GM19043 (cell line): Measurements from ENCODE around the gene PRDM11.

Experiments used
- ATAC-seq: cut with Tn5 transposase; IDR thresholded peaks from one replicate; pipeline ENCODE4 v1.9.1; 2021; ENCODE audit warnings: low read depth; ENCODE audit not compliant: unreplicated experiment

The PRDM11 gene

DNA sequence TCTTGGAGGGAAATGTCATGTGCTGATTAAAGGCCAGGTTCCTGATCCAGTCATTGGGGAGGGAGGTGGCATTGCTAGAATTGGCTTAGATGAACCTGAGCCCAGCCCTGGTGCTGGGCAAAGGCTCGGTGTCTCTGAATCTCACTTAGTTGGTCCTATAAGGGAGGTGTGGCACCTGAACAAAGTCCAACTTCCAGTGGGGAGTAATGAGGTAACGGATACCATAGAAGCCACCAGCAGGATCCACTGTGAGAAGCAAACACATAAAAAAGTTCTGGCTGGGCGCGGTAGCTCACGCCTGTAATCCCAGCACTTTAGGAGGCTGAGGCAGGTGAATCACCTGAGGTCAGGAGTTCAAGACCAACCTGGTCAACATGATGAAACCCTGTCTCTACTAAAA, 26.6 kb downstream of the PRDM11 start:
- no peak for ATAC-seq

DNA sequence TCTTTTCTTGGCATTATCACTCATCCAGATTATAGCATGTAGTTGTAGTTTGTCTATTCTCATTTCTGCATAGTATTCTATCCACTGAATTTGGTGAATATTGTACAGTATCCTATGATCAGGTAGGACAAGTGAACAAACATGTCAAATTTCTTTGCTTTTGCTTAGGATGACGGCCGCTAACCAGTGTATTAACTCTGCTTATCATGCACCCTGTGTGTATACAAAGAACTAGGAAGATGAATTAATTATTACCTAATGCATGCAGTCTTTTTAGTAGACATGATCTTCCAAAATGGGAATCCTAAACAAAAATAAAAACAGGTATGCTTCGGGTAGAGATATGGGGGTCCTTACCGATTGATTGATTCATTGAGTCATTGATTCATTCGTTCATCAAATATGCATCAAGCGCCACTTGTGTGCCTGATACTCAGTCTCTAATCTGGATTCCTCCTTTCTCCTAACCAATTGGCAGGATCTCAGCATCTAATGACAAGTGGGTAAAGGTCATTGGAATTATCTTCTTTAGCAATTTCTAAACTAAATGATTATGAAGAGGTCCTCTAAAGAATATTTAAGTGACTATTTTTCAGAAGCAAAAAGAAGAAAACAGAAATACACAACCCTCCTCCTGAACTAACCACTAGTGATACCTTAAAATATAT, 27.9 kb downstream of the PRDM11 start:
- no peak for ATAC-seq

DNA sequence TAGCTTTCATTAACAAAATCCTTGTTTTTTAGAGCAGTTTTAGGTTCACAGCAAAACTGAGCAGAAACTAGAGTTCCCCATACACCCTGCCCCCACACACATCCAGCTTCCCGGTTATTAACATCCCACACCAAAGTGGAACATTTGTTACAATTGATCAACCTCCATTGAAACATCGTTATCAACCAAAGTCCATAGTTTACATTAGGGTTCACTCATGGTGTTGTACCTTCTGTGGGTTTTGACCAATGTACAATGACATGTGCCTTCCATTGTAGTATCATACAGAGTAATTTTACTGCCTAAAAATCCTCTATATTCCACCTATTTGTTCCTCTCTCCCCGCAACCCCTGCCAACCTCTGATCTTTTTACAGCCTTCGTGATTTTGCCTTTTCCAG, 28.5 kb downstream of the PRDM11 start:
- ATAC-seq = no peak

DNA sequence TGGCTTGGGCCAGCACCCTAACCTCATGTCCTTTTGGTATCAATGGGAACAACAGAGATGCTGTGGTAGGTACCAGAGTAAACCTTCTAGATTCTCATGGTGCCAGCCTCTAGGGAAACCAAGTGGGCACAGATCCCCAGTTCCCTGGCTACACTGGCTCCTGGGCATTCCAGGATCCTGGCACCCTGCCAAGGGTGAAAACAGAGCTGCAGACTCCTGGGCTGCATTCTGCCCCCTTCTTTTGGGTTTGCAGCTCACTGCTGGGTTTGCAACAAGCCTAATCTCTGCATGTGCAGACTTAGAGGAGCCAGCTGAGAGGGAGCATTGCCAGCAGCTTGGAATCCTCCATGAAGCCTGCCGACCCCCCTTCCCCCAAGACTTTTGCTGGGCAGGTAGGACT, 30.6 kb downstream of the PRDM11 start:
- ATAC-seq = no peak

DNA sequence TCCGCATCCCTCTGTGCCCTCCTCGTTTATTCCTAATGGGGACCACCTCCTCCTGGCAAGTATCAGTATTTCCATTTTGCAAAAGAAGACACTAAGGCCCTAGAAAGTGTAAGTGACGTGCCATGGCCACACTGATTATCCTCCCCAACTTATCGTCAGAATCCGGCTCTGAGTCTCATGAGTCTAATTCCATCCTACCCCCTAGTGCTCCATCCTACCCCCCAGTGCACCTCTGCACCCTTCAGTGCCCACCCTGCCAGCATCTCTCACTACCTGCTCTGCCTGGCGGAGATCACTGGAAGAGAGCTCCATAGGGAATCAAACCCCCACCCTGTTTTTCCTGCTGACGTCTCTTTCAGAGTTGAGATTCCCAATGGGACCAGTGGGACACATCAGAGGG, 31.8 kb downstream of the PRDM11 start:
- ATAC-seq = no peak

DNA sequence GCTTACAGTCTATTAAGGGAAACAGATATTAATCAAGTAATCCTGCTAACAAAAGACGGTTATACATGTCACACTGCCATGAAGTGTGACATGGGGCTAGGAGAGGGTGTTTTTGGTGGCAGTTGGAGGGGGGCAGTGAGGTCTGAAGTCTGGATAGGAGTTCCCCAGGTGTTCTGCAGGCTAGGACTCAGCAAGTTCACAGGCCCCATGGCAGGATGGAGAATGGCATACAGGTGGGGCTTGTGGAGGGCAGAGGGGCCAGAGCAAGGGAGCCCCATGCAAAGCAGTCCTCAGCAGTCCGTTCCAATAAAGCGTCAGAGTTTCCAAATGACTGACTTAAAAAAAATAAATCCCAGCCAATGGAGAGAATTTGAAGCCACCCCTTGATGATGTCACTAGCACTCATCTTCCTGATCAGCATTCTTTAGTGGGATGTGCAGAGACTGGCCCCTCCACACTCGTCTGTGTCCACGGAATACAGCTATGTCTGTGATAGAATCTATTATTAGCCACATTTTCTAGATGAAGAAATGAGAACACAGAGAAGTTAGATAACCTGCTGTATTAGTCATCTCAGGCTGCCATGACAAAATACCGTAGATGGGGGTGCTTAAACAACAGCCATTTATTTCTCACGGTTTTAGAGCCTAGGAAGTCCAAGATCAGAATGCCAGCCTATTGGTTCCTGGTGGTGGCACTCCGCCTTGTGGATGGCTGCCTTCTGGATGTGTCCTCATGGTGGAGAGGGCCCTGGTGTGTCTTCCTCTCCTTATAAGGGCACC, 32.6 kb downstream of the PRDM11 start:
- no peak for ATAC-seq

DNA sequence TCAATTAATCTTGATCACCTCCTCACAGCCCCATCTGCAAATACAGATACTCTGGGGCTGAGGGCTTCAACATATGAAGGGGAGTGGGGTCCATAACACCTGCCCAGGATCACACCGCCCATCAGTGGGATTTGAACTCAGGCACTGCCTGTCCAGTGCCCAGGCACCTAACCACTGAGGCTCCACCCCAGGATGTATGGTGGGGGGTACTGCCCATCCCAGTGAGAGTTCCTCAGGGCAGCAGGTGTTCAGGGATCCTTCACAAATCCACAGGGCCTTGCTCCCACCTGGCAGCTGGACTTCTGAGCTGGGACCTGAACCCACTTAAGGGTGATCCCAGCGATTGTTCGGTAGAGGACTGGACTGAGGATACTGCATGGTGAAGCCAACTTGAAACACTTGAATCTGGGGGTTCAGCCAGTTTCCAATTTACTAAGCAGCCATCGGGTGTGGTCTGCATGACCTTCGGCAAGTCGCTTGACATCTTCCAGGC, 33.3 kb downstream of the PRDM11 start:
- ATAC-seq = no peak

DNA sequence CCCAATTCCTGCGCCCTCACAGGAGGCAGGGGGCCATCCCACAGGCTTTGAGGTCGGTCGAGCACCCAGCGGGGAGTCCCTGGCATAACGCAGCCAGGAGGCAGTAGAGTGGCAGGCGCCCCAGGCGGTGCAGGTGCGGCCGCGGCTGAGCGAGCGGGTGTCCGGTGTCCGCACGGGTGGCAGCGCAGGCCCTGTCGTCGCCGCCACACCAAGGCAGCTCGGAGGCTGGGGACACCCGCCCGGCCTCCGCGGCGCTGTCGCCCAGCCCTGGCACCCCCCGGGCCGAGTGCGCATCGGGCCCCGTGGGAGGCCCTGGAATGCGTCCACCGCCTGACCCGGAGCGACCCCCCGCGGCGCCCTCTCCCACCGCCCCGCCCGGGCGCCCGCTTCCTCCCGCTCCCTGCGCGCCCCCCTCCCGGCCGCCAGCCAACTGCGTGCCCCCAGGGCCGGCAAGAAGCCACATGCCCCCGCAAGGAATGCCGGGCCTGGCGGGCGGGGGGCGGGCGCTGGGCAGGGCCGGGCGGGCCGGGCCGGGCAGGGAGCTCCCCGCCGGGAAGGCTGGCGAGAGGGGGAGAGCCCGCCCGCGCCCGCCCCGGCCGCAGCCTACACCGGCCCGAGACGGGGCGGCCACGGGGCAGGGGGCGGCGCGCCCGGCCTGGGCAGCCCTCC, 33.9 kb downstream of the PRDM11 start:
- no peak for ATAC-seq

DNA sequence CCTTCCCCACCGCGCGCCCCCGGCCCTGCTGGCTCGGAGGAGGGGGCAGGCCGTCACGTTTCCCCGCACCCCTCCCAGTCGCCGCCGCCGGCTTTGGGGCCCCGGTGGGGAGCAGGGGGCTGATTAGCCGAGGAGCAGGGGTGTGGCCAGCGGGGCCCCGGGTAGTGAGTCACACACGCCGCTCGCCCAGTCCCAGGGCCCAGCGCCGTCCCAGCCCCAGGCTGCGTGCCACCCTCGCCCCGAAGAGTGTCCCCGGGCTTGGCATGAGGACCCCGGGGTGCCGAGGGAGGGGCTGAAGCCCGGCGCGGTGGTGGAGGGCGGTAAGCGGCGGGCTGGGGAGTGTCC, 34.4 kb downstream of the PRDM11 start:
- ATAC-seq = no peak

DNA sequence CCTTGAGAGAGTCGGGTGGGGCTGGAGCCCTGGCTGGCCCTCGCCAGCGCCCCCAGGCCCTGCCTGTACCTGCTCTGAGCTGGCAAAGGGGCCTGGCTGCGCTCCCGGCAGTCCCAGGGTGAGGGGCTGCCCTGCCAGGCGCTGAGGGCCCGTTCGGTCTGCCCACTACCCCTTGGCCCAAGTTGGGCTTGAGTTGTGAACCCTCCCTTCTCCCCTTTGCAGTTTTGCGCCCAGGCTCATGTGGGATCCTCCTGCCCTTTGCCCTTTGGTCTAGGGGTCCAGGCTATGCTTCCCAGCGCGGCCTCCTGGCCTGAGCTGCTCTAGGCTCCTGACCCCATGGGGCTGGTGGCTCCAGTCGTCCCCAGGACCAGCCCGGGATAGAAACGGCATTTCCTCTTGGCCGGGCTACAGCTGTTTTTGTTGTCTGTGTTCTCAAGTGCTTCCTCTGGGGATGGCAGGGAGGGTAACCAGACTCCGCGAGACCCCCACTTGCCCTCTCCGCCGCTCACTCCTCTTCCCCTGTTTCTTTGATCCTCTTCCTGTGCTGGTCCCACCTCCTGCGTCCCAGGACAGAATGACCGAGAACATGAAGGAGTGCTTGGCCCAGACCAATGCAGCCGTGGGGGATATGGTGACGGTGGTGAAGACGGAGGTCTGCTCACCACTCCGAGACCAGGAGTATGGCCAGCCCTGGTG, 34.9 kb downstream of the PRDM11 start:
- no peak for ATAC-seq

DNA sequence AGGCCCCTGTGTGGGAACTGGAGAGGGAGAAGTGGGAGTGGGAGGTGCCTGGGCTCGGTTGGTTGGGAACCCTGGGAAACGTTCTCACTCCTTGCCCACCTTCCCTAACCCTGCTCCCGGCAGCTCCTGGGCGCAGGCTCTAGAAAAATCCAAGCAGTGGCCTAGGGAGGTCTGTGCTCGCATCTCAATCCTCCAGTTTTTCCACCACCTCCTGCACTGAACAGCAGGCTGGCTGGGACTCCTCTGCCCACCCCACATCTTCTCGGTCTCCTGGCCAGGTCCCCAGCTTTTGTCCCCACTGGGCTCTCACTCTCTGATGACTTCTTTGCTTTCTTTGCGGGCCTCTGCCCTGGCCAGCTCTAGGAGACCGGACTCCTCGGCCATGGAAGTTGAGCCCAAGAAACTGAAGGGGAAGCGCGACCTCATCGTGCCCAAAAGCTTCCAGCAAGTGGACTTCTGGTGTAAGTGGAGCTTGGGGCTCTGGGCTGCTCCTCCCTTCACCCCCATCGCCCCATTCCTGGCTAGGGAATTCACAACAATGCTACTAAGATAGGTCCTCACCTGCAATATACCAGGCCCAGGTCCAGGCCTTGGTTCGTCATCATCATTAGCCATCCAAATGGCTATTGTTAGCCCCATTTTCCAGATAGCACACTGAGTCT, 35.6 kb downstream of the PRDM11 start:
- no peak for ATAC-seq

DNA sequence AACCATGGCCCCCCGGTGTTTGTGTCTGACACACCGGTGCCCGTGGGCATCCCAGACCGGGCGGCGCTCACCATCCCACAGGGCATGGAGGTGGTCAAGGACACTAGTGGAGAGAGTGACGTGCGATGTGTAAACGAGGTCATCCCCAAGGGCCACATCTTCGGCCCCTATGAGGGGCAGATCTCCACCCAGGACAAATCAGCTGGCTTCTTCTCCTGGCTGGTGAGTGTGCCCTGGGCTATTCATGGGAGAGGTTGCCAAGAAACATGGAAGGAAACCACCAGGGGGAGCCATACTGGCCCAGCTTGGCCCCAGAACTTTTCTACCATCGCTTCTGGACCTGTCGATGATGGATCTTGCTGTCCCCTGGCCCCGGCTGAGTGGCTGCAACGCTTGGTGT, 36.5 kb downstream of the PRDM11 start:
- ATAC-seq = no peak

DNA sequence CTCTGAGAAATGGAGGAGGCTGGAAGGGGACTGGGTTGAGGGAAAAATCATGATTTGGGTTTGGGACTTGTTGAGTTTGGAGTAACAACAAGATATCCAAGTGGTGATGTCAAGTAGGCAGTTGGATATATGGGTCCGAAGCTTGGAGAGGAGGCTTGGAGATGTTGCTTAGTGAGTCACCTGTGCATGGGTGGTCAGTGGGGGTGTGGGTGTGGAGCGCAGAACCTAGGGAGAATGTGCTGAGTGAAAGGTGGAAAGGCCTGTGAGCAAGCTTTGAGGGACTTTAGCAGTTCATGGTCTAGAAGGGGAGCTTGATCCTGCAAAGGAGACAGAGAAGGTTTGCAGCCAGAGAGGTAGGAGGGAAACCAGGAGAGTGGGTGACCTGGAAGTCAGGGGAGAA, 38.2 kb downstream of the PRDM11 start:
- no peak for ATAC-seq

DNA sequence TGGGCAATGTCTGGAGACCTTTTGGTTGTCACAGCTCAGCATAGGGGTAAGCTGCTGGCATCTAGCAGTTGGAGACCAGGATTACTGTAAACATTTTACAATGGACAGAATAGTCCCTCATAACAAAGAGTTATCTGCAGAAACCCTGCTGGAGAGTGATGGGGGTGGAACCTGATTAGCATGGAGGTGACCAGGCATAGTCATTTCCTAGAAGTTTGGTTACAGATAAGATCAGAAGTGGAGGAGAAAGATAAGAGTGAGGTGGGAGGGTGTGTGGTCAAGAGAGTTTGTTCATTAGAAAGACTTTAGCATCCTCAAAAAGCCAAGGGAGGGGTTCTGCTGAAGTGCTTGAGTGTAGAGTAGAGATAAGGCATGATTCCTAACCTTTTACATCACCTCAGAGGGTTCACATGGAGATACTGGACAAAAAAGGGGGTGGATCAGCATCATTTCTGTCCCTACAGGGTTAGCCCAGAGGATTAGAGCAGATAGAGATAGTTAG, 38.8 kb downstream of the PRDM11 start:
- no peak for ATAC-seq

DNA sequence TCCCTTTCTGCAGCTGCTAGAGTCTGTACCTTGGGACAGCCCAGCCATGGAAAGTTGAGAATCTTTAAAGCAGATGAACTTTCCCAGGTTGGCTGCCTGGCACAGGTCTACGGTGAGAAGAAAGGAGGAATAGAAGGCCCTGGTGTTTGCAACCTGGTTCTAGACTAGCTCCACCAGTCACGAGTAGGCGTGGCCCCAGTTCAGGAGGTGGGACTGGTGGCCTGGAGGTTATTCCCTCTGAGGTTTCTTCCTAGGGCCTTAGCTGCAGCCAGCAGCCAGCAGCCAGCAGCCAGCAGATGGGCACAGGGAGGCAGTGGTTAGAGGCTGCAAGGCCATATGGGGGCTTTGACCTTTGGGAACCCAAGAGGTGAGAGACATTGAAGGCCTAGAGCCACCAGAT, 40.9 kb downstream of the PRDM11 start:
- ATAC-seq = no peak

DNA sequence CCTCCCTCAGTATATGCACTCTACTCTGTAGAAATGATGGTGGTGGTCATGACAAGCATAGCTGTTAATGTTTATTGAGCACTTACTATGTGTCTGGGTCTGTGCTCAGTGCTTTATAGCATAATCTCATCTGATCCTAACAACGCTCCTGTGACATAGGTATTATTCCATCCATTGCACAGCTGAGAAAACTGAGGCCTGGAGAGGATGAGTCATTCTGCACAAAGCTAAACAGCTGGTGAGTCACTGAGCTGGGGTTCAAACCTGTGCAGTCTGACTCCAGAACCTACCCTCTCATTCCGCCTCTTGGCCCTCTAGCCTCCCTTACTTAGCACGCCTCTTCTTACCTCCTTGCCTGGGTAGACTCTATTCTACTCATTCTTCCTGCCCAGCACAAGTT, 41.7 kb downstream of the PRDM11 start:
- no peak for ATAC-seq

DNA sequence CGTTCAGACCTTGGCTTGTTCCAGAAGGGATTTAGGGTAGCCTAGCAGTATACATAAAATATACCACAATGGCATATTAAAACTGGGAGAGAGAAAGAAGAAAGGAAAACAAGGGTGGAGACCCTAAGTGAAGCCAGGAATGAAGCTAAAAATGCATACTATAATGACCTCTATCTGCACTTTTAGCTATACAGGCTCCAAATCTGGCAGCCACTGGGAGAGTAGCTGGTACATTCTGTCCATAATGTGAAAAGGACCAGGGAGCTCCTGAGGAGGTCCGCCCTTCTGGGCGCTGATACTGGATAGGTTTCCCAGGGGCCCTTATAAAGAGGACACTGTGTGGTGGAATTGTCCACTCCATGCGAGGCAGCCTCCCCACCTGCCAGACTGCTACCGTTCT, 42.8 kb downstream of the PRDM11 start:
- no peak for ATAC-seq

DNA sequence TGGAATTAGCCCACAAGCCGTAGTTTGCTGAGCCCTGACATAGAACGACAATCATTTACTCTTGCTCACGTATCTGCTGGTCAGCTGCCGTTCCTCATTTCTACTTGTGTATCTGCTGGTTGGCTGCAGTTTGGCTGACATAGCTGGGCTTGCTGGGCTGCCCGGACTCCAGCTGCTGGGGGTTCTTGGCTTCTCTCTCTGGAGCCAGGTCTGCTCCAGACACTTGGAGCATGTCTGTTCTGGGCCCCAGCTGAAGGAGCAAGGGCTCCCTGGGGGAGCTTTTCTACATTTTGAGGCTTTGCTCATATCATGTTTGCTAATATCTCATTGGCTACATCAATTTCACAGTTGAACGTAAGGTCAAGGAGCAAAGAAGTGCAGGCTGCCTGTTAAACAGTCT, 47.3 kb downstream of the PRDM11 start:
- no peak for ATAC-seq

DNA sequence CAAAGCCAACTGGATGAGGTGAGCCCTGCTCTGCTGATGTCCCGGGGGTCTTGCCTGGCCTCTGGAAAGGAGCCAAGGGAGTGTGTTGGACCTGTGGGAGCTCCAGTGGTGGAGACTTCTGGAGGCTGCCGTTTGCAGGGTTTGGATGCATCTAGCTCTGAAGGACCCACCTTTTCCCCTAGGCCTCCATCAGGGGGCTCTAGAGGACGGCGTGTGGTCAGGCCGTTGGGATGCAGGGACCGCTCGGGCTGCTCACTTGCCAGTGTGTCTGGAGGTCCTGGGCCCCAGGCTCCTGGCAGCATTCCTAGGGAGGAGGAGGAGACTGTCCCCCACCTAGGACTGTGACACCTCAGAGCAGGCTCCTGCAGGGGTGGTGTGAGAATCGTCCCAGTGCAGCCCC, 58.3 kb downstream of the PRDM11 start:
- no peak for ATAC-seq

DNA sequence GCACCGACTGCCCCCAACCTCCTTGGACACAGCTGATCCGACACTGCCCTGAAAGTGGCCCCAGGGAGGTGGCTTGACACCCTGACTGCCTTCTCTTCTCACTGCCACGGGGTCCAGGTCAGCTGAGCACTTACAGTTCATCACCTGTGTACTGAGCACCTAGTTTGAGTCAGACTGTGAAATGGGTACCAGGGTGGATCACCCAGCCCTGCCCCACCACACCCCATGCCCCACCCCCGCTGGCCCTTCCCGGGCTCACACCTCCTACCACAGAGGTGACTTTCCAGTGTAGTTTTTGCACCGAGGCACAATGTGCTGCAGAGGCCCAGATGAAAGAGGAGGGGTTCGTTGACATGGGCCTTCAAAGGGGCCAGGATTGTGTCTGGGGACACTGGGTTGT, 59.5 kb downstream of the PRDM11 start:
- ATAC-seq = no peak

DNA sequence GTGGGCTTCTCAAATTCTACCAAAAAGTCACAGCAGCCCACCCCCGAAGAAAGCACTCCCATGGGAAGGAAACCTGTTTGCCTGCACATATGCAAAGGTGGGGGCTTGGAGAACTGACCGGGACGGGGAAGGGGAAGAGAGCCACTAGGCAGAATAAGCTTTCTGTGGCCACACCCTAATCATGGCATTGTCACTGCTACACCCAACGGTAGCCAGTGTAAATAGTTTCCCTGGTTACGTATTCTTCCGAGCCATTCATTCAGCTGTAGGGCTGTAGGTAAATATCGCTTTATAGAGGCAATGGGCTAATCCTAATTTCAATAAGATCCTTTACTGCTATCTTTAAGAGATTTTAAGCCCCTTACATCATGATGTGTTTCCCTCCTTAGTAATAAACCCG, 61.7 kb downstream of the PRDM11 start:
- ATAC-seq = no peak
